ENCODE results near the gene ZSWIM6.
A peak's percentile ranks its signal among the peaks of the same experiment; 100 is the strongest.

The ZSWIM6 gene

DNA sequence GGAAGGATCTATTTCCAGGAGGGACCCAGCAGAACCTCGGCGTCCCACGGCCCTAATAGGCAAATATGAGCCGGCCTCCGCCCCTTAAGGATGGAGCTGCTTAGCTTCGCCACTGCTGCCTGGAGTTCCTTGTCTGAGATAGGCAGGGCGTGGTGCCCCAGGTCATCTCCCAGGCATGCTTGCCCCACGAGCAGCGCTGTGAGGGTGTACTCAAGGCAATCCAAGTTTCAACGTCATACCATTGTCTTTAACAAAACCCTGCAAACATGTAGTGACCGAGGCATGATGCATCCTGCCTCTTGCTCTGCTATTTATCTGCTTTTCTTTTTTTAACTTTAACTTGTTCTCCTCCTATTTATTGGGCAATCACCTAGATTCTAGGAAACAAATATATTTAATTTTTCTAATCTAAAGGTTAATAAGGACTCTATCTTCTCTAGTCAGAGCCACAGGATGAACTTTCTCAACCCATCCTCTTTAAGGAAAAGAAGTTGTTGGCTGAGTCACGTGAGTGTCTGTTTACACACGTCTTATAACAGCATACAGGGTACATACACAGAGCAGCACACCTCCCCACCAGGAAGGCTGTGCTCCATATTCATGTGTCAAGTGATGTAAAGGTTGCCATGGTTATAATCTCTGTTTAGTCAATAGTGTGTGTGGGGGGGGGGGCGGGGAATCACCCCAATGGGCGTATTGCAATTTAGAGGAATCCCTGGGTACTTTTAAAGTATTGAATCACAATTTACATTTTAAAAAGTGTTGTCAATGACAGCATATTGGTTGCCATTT, 27.3 kb upstream of the ZSWIM6 start:
- no peak overlapping the region for H3K4me3 ChIP-seq
- H3K27ac ChIP-seq: no peak overlapping the region

DNA sequence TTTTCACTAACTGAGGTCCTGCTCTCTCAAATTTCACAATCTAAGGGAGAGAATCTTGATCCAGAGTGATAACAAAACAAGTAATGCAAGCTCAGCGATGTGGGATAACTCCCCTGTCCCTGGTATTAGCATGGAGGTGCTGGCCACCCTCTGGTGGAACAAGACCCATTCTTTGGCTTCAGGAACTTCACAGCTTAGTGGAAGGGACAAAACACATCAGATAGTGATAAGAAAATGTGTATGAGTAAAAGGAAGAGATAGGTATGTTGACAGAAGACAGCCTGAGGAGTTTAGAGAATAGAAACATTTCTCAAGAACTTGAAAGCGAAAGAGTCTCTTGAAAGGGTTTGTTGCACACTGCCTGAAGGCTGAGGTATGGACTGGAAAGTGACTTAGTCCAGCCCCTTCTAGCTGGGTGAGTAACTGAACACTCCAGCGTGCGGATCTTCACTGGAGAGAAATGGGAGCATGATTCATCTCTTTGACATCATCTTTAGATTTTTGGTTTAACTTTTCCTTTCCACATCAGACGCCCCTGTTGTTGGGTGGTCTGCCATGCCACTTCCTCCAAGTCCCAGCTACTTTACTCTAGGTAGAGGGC, 25.4 kb upstream of the ZSWIM6 start:
- peak overlapping the region in 1 of 21 experiments; percentile 27 for H3K27ac ChIP-seq

DNA sequence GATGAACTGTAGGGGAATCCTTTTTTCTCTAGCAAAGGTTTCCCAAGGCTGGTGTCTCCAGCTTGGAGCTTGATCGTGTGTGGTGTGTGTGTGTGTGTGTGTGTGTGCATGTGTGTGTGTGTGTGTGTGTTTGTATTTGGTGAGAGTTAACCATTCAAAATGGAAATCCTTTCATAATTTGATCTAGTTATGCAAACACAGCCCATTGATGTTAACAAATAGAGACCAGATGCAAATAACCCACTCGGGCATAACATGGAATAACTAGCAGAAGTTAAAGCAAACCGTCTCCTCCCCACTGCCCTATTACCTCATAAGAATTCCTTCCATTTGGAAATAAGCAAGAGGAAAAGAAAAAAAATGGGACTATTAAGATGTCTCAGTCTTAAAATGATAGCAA, 24.9 kb upstream of the ZSWIM6 start:
- Histone ChIP-seq H3K27ac (peak overlapping the region in 1 of 21 experiments; percentile 27), H3K4me3 (no peak overlapping the region)

More for the DNA sequence above, 25.4 kb upstream of the ZSWIM6 start:
- no peak overlapping the region for H3K4me3 ChIP-seq

DNA sequence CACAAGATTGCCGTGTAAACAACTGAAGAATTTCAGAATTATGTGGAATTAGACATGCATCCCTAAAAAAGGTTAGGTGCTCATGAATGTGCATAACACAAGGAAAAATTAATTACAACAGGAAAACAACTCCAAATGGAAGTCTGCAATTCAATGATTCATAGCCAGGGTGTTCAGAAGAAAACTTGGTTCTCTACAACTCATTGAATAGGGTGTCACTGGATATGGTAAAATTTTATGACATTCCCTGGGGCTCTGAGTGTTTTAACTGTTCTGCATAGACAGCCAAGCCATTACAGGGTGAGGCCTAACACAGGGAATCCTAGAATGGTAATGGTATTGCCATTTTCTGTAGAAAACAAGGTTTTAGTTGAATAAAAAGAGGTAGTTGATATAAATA, 24.4 kb upstream of the ZSWIM6 start:
- no peak overlapping the region for H3K4me3 ChIP-seq
- H3K27ac ChIP-seq: no peak overlapping the region

DNA sequence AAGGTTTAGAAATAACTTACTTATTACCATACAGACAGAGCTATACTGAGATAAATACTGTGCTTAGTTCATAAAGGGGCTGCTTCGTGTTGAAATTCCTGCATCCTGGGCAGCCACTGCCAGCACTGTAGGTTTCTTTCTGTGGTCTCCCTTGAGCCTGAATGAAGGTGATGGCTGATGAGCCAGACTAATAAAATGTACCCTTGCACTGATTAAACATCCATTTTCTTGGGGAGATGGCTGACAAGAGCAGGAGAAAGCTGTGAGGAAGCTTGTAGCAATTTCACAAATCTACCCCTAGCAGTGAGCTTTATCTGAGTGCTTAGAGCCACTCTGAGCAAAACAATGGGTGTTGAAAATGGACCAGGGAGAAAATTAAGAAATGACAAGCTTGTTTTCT, 23.3 kb upstream of the ZSWIM6 start:
- Histone ChIP-seq H3K4me3 (no peak overlapping the region), H3K27ac (no peak overlapping the region)

DNA sequence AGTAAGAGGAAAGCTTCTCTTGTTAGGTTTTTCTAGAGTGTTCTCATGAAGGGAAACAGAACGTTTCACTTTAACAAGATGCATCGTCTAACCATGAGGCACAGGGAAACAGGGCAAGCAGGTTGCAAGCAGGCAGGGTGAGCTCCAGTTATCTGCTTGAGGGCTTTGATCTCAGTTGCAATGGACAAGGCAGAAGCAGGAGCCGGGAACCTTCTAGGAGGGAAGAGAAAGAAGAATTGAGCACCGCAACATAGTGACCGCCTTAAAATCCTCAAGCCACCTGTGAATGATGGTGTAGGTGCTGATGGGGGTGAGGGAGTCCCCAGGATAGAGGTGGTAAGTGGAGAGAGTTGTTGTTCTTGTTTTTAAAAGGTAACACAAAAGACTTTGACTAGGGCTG, 22.9 kb upstream of the ZSWIM6 start:
- no peak overlapping the region for H3K4me3 ChIP-seq
- no peak overlapping the region for H3K27ac ChIP-seq

DNA sequence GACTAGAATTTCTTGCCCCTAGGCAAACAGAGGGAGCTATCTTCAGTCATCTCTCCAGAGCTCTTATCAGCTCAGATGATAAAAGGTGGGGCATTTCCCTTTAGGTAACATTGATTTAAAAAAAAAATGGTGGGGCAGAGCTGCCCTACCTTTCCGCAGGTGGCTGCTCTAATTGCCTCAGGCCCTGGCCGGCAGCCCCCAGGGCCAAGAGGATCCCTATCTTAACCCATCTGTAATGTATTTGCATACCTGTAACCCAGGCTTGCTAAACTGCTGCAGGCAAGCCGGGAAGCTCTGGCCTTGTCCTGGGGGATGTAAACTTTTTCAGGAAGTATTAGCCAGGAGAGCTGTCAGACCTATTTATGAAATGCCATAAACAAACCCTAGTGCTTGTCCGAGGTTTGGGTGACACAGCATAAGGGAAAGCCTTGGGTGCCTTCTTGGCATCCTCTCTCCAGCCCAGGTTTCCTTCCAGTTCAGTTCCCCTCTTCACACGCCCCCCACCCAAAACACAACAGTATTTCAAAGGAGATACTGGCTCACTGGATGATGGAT, 20.9 kb upstream of the ZSWIM6 start:
- Histone ChIP-seq H3K27ac (no peak overlapping the region), H3K4me3 (no peak overlapping the region)

DNA sequence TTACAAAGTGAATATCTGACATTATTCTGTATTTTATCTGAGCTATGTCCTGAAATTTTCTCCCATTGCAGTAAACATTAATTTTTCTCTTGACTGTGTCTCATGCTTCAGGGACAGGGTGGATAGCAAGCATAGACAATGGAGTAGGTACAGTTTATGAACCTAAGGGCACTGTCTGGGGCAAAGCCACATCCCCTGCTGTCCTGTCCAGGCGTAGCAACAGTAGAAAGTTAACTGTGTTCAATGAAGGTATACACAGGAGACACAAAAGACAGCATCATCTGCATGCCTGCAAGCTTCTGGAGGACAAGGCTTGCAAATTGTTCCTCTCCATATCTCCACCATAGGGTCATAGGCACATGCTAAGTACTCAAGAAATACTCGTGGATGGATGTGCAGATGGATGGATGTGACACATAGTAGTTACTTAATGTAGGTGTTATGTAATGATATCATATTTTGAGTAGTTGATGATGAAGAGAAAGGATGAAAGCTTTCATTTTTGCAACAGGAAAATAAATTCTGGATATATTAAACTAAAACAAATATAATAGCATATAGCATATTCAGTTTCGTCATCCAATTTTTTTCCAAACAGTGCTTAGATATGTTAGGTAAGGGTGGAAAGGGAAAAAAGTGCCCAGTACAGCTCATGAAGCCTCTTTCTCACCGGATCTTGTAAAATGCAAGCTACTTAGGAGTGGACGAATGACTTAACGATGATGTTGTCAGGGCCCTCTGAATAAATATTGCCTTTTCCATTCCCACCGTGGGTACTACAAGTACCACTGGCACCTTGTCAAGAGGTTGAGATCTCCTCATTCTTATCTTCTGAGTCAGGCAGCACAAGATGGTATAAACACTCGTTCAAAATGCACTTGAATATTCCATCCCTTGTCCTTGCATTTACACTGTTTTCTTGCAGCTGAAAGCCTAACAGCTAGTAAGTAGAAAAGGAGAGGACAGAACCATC, 19.9 kb upstream of the ZSWIM6 start:
- H3K4me3 ChIP-seq: no peak overlapping the region
- H3K27ac ChIP-seq: no peak overlapping the region

DNA sequence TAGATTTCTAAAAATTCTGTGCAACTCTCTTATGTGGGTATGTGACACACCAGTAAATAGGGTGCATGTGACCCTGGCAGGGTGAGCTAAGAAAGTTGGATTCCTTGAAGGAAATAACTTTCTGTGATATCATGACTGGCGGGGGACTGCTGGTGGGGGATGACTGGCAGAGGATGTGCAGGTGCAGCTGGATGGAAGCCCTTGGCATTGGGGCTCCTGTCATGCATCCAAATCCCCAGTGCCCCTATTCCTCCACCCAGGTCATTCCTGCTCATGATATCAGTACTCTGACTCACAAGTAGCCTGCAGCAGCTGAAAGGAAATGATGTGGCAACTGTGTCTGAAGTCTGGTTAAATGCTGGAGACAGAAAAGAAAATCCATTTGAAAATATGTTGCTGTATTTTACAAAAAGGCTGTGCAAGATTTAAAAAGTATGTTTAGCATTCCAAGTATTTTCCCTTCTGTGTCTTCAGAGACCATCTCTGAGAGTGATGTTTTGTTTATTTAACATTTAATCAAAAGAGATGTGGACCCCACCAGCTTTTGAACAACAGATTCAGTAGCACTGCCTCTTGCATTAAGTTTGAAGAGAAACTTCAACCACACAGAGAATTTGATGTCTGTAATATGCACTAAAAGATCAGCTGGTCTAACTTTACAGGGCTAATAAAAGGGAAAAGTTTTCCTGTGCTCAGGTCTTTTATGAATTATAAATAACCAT, 17.9 kb upstream of the ZSWIM6 start:
- H3K27ac ChIP-seq: peak overlapping the region in 4 of 21 experiments; percentile 7 to 66 (median 25)
- no peak overlapping the region for H3K4me3 ChIP-seq

DNA sequence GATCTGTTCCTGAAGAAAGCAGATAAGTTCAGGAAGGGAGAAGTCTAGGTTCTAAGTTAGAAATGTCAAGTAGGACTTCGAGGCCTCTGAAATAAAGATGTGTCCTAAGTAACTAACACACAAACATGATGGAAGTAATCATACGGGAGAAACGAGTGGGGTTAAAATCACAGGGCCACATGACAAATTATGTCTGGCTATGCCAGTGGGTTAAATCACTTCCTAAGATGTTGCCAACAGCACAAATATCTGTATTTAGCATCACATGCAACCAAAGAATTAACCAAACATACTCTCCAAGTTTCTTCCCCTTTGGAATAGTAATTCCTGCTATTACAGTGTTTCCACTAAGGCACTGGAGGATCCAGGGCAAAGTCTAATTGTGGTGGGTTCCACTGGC, 13.7 kb upstream of the ZSWIM6 start:
- Histone ChIP-seq H3K27ac (peak overlapping the region in 10 of 21 experiments; percentile 2 to 75 (median 52)), H3K4me3 (no peak overlapping the region)

DNA sequence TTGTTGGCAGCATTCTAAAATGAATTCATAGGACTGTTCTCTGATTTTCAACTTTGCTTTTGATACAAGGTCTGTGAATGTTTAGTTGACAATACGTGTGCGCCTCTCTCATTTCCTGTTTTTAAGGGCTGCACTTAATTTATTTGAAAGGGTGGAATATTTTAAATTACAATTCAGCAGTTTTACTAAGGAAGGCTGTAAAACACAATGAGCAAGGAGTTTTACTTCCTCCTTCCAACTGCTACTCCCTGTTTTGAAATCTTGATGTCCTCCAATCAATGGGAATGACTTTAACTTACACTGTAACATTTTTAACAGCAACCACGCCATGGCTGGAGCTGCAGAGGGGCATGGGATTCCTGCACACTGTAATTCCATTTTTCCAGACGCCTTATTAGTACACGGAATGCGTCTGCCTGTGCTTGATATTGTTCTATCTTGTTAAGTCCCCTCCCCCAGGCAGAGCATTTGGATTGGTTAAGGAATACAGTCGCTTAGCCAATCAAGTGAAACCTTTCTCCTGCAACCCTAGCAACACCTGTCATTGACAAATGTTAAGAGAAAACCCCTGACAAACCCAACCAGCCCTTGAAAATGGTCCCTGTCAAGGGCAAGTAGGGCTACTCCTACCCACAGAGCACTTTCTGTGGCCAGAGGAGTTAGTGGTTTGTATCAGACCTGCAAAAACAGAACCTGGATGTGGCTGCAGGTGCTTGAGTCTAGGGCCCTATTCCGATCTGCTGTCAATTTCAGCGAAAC, 12.5 kb upstream of the ZSWIM6 start:
- no peak overlapping the region for H3K4me3 ChIP-seq

DNA sequence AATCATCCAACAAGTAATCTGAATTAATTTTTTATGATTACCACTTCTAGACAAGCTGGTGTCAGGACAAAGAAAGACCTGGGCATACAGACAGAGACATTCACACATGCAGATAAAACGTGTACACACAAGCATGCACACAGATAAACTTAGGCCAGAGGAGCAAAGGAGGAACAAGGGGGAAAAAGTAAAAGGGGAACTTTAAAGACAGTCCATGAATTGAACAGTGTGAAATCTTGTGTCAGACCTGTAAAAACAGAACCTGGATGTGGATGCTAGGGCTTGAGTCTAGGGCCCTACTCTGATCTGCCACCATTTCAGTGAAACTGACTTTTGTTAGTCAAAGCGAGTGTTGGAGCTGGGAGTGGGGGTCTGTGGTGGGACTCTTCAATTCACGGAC, 11.2 kb upstream of the ZSWIM6 start:
- H3K4me3 ChIP-seq: no peak overlapping the region
- H3K27ac ChIP-seq: peak overlapping the region in 5 of 21 experiments; percentile 7 to 75 (median 60)

More for the DNA sequence above, 12.5 kb upstream of the ZSWIM6 start:
- peak overlapping the region in 13 of 21 experiments; percentile 8 to 75 (median 55) for H3K27ac ChIP-seq

DNA sequence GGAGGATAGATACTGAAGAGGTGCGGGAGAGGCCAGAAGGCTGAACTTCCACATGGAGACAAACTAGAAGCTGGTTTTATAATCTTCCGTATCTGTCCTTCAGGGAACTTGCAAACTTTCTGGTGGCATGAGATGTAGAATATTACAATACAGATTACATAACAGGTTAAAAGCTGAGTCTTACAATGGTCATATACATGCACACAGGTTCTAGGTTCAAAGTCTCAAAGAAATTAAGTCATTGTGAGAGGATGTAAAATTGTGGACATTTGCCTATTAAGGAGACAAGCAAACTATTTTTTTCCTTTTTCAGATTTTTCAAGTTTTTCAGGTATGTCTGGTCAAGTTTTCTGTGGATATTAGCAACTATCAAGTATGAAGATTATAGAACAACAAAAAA, 10.4 kb upstream of the ZSWIM6 start:
- Histone ChIP-seq H3K4me3 (no peak overlapping the region), H3K27ac (peak overlapping the region in 1 of 21 experiments; percentile 70)

DNA sequence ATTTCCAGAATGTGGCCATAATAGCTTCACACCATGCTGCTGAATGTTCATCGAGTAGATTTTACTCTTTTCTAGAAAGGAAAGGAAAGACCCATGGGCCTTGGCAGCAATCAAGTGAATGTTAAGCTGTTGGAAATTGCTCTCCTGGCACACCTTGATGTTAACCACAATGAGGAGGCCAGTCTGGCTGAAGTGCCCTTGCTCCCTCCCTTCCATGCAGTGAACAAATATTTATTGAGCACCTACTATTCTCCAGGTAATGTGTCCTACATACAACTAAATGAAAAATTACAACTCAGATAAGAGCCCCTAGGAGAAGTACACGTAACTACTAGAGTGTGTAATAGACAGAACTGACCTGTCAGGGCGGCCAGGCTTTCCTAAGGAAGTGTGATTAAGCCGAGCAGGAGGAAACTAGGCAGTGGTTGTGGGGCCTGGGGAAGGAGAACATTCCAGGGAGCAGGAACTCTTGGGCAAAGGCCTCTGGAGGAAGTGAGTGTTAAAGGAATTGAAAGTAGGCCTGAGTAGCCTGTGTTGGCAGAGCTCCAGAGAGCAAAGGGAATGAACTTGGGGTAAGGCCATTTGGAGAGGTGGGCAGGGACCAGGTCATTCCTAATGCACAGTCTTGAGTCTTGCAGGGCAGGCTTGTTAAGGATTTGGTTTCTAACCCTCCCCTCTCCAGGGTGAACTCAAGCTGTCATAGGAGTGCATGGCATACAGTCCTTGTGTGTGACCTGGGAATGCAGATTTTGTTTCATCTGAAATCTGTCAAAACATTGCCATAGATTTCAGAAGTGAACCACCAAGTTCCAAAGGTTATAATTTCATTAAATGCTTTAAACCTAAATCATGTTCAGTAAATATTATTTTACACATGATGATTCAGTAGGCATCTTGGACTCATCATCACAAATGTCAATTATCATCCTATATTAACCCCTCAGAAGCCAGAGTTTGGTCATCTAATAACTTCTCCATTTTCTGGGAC, 9.0 kb upstream of the ZSWIM6 start:
- no peak overlapping the region for H3K27ac ChIP-seq
- H3K4me3 ChIP-seq: no peak overlapping the region

DNA sequence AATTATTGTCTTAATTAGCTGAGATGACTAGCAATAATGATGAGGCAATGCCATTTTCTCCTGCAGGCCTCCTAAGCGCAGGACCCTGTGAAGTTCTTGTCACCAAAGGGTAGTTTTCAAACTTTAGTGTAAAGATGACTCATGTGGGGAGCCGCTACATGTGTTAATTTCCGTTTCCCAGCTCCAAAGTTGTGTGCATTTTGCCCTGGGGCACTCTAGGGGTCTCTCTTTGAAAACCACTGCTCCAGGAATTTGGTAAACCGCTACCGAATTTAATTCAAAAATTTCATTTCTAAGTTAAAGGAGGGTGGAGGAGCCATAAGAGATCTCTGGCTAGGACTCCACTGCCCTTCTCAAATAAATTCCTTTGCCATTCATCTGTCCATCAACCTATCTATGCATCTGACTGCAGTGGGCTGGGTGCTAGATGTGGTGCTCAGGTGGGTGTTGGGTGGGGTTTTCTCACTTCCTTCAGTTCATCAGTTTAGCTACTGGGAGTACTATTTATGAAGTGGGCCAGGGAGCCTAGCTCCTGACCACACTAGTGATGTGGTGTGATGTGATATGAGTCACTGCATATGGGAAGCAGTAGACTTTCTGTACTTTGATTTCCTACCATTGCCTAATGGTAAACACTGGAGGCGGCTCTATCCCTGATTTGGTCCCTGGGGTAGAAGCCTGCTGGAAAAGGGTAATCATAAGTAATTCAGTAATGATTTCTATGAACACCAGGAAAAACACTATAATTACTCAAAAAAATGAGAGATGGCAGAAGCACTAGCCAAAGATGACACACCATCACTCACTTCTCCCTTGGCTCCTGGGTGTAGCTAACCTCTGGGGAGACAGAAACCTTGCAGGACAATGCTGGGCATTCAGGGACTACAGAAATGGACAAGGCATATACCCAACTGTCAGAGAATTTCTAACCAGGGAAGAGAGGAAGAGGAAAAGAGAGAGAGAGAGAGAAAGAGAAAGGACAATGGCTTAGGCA, 4.0 kb upstream of the ZSWIM6 start:
- Histone ChIP-seq H3K27ac (no peak overlapping the region), H3K4me3 (no peak overlapping the region)
